ENCODE results near the gene CSF1.

Gene CSF1

DNA sequence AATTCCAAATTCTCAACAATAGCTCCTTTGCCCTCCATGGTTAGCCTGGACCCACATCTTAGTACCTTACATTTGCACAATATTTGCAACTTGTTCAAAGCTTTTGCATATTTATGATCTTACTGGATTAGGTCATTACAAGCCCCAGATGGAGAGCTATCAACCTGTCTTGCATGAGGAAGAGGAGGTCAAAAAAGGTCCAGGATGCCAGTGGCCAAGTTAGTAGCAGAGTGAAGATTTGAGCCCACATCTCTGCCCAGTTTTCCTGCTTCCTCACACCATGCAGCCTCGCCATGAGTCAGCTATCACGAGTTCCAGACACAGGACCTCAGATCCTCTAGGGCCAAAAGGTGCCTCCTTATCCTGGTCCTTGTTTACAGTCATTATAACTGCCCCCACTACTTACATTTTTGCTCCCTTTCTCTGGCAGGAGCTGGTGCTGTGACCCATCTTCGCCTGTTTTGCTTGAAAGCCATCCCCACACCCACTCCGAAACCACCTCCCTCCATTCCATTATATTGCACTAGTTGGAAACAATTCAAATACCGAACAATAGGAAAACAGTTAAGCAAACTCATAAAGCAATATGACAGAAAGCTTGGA lies 68.9 kb downstream of the CSF1 start:
- TF ChIP-seq CTCF (IDR thresholded peaks at IDR 0.05; ENCODE audit: extremely low read depth, insufficient read depth, missing control alignments): no peak
- in situ Hi-C loops (cut with MboI; ENCODE audit: low pct_unique_long_range_greater_than_20kb, low sequenced_read_pairs, unreplicated experiment): loop anchor here (10.0 to 25.0 kb wide), 2 partner anchors 335 to 442 kb away; partner anchors contain the start of genes GNAI3 and GPR61
- DNase-seq (ENCODE audit: low spot score): no peak
